IMR-90 (cell line): ENCODE data around the gene FAM83E. TPM values are rescaled to one million over a fixed set of nuclear protein-coding genes. Genes with fewer than 3 reads are reported as not detected.

Source experiments
- ATAC-seq: fragments of 200-7000 bp; cut with Tn5 transposase; 2 replicates; pipeline ENCODE4 v1.9.1; 2020; ENCODE audit warnings: low read depth, mild to moderate bottlenecking, moderate library complexity
- BruUV-seq: library from RNA; stranded (reverse); fragments of 400-500 nt; replicated peaks from 2 replicates; lab custom pipeline; 2021; lab: Mats Ljungman, UMichigan
- CTCF ChIA-PET: fragments of 300-600 bp; formaldehyde crosslinking; extraction: SDS; loops from one replicate; lab custom pipeline; 2021; ENCODE audit warnings: antibody characterized with exemption; lab: Yijun Ruan, JAX
- POLR2A ChIA-PET: fragments of 300-600 bp; sonication (Branson Sonifier 250); formaldehyde crosslinking; loops from one replicate; lab custom pipeline; 2022; ENCODE audit warnings: antibody characterized with exemption; ENCODE audit not compliant: unreplicated experiment; lab: Charles Lee
- DNase-seq: peaks from one replicate; pipeline ENCODE4 v3.0.0; 2013
- H2AFZ ChIP-seq: replicated peaks from 2 replicates; pipeline ENCODE3; 2013; ENCODE audit warnings: low read length, mild to moderate bottlenecking; ENCODE audit not compliant: poor library complexity
- H2AK5ac ChIP-seq: 2 replicates; pipeline ENCODE4 v1.6.1; 2013; ENCODE audit warnings: low read depth, low read length, inconsistent platforms
- H2AK9ac ChIP-seq: replicated peaks from 2 replicates; pipeline ENCODE3; 2013; ENCODE audit warnings: mild to moderate bottlenecking, low read depth, low read length, moderate library complexity; ENCODE audit not compliant: poor library complexity
- H2BK120ac ChIP-seq: 2 replicates; pipeline ENCODE4 v1.6.1; 2013; ENCODE audit warnings: low read depth, low read length, inconsistent platforms
- H2BK15ac ChIP-seq: 3 replicates; pipeline ENCODE4 v1.6.1; 2013; ENCODE audit warnings: low read depth, low read length, inconsistent platforms
- H2BK20ac ChIP-seq: 2 replicates; pipeline ENCODE4 v1.6.1; 2013; ENCODE audit warnings: low read depth, mild to moderate bottlenecking, inconsistent platforms, low read length, moderate library complexity
- H2BK5ac ChIP-seq: 2 replicates; pipeline ENCODE4 v1.6.1; 2013; ENCODE audit warnings: mild to moderate bottlenecking, low read depth, low read length, inconsistent platforms; ENCODE audit not compliant: poor library complexity, severe bottlenecking
- H3K14ac ChIP-seq: replicated peaks from 2 replicates; pipeline ENCODE4 v1.6.1; 2013; ENCODE audit warnings: low read depth, low read length, inconsistent platforms
- H3K18ac ChIP-seq: 2 replicates; pipeline ENCODE4 v1.6.1; 2013; ENCODE audit warnings: low read depth, low read length, control low read depth
- H3K23ac ChIP-seq: 2 replicates; pipeline ENCODE4 v1.6.1; 2013; ENCODE audit warnings: low read depth, low read length, inconsistent platforms
- H3K27ac ChIP-seq: 2 replicates; pipeline ENCODE4 v1.5.1; 2013; ENCODE audit warnings: mild to moderate bottlenecking, control low read depth, low read length; ENCODE audit not compliant: insufficient read depth
- H3K27me3 ChIP-seq: 2 replicates; pipeline ENCODE4 v1.6.1; 2013; ENCODE audit warnings: low read length; ENCODE audit not compliant: control insufficient read depth, insufficient read depth
- H3K36me3 ChIP-seq: 2 replicates; pipeline ENCODE4 v1.6.1; 2013; ENCODE audit warnings: low read length, mixed read lengths; ENCODE audit not compliant: control insufficient read depth, insufficient read depth
- H3K4ac ChIP-seq: 2 replicates; pipeline ENCODE4 v1.6.1; 2013; ENCODE audit warnings: low read depth, low read length, inconsistent platforms
- H3K4me1 ChIP-seq: 2 replicates; pipeline ENCODE4 v1.6.1; 2013; ENCODE audit warnings: low read length, mixed read lengths; ENCODE audit not compliant: control insufficient read depth, insufficient read depth
- H3K4me2 ChIP-seq: 2 replicates; pipeline ENCODE4 v1.6.1; 2013; ENCODE audit warnings: low read depth, mild to moderate bottlenecking, control low read depth, low read length, moderate library complexity
- H3K4me3 ChIP-seq: 2 replicates; pipeline ENCODE4 v1.5.1; 2013; ENCODE audit warnings: low read depth, mild to moderate bottlenecking, control low read depth, low read length, moderate library complexity; ENCODE audit not compliant: insufficient read depth
- H3K56ac ChIP-seq: 2 replicates; pipeline ENCODE4 v1.6.1; 2013; ENCODE audit warnings: low read length, inconsistent platforms; ENCODE audit not compliant: insufficient read depth; ENCODE audit errors: extremely low read depth
- H3K79me1 ChIP-seq, 2 experiments: 2 replicates each; pipeline ENCODE4 v1.6.1; 2013; ENCODE audit warnings: low read length in 2 of 2, inconsistent platforms in 1 of 2, low read depth in 1 of 2
- H3K9ac ChIP-seq: 2 replicates; pipeline ENCODE4 v1.6.1; 2013; ENCODE audit warnings: low read depth, low read length, control low read depth
- H3K9me1 ChIP-seq: 2 replicates; pipeline ENCODE4 v1.6.1; 2013; ENCODE audit warnings: low read length, inconsistent platforms; ENCODE audit not compliant: insufficient read depth
- H3K9me3 ChIP-seq: 2 replicates; pipeline ENCODE4 v1.6.1; 2013; ENCODE audit warnings: low read length; ENCODE audit not compliant: control insufficient read depth, insufficient read depth
- H4K20me1 ChIP-seq: 2 replicates; pipeline ENCODE4 v1.6.1; 2013; ENCODE audit warnings: low read length, inconsistent platforms; ENCODE audit not compliant: insufficient read depth
- H4K5ac ChIP-seq: 2 replicates; pipeline ENCODE4 v1.6.1; 2013; ENCODE audit warnings: mild to moderate bottlenecking, low read depth, low read length, control low read depth
- H4K8ac ChIP-seq, 2 experiments: 2 replicates each; pipeline ENCODE4 v1.6.1; 2013; ENCODE audit warnings: low read depth in 2 of 2, low read length in 2 of 2, control low read depth in 1 of 2, inconsistent platforms in 1 of 2
- H4K91ac ChIP-seq: 2 replicates; pipeline ENCODE4 v1.6.1; 2013; ENCODE audit warnings: low read depth, low read length, inconsistent platforms; ENCODE audit not compliant: insufficient read depth
- BHLHE40 ChIP-seq: fragments of 150-350 bp; IDR thresholded peaks from 2 replicates; pipeline ENCODE4 v1.6.1; 2016; ENCODE audit warnings: mild to moderate bottlenecking, low read depth, low read length
- CEBPB ChIP-seq: IDR thresholded peaks from 2 replicates; pipeline ENCODE4 v1.6.1; 2012; ENCODE audit warnings: low read depth, low read length, improper control_type of control experiment
- CTCF ChIP-seq: conservative IDR thresholded peaks from 2 replicates; pipeline ENCODE4 v1.5.1; 2012; ENCODE audit warnings: mild to moderate bottlenecking, low read depth, low read length, improper control_type of control experiment
- FOS ChIP-seq: fragments of 150-350 bp; IDR thresholded peaks from 2 replicates; pipeline ENCODE4 v1.6.1; 2016; ENCODE audit warnings: low read depth, low read length
- RCOR1 ChIP-seq: IDR thresholded peaks from 2 replicates; pipeline ENCODE4 v1.6.1; 2012; ENCODE audit warnings: mild to moderate bottlenecking, low read length, improper control_type of control experiment; ENCODE audit not compliant: insufficient replicate concordance
- WGBS, 2 experiments: methylation state at CpG; one replicate each; pipeline versions ENCODE4 v1.1.5 to v1.1.7; 2013; ENCODE audit warnings: missing lambda C conversion rate in 2 of 2; ENCODE audit not compliant: insufficient read length in 1 of 2; ENCODE audit errors: extremely low coverage in 2 of 2; 5-methylcytosine and 5-hydroxymethylcytosine counted together
- dilution Hi-C: fragments of 300-500 bp; cut with HindIII; formaldehyde crosslinking; loops from one replicate; pipeline ENCODE4 v1.14.3; 2018; ENCODE audit warnings: low sequenced_read_pairs; ENCODE audit not compliant: unreplicated experiment
- in situ Hi-C: fragments of 300-500 bp; cut with MboI; formaldehyde crosslinking; loops from 3 replicates; pipeline ENCODE4 v1.14.3; 2019; ENCODE audit warnings: low sequenced_read_pairs, inconsistent platforms, mixed read lengths
- intact Hi-C: fragments of 100-400 bp; cut with micrococcal nuclease; formaldehyde crosslinking; loops from 2 replicates; pipeline ENCODE4 v1.10.0; 2022
- polyA plus RNA-seq, 3 experiments: library from polyadenylated mRNA; depleted of rRNA; stranded (reverse); fragments of >200 nt; gene quantifications; 2 replicates each; pipeline ENCODE4 v1.2.3, GENCODE V29; 2012; ENCODE audit warnings: low replicate concordance in 1 of 3
- total RNA-seq: library from RNA; depleted of rRNA; stranded (reverse); fragments of >200 nt; gene quantifications from 2 replicates; pipeline ENCODE4 v1.2.3, GENCODE V29; 2012

Gene FAM83E
- total and polyA plus RNA-seq, 2 of the 4 experiments (the other 2 are of a cell fraction) = 0.05 to 0.36 TPM

GRCh38 chr19:48619692-48620585 lies 5.1 kb upstream of the FAM83E start:
- Histone ChIP-seq H4K5ac (peak overlapping the region; percentile 95), H3K27ac (peak overlapping the region; percentile 77), H4K20me1 (peaks cover 39% of the 10 kb centered on the region), H3K4ac (peak overlapping the region; percentile 96), H3K9ac (peak overlapping the region; percentile 89), H3K4me1 (peaks cover 13% of the 10 kb centered on the region), H2BK15ac (no peak overlapping the region; the same call in 2 of the 3 replicates), H2AK5ac (peak overlapping the region; percentile 93), H2BK120ac (peak overlapping the region; percentile 71), H3K4me3 (peak overlapping the region; percentile 66), H2BK20ac (no peak overlapping the region; the same call in none of the 2 replicates), H3K4me2 (peak overlapping the region; percentile 88), H3K27me3 (no peaks in the 10 kb centered on the region), H3K79me1 (peaks cover 16 to 65% of the 10 kb centered on the region in 2 experiments; a peak in 3 of 4 replicates), H3K18ac (peak overlapping the region; percentile 73), H2BK5ac (peak overlapping the region; percentile 83), H2AFZ (peak overlapping the region; percentile 94), H3K9me3 (no peaks in the 10 kb centered on the region), H3K56ac (peak overlapping the region; percentile 93), H4K91ac (peak overlapping the region; percentile 80), H3K9me1 (peaks cover 4% of the 10 kb centered on the region), H4K8ac (peak overlapping the region; percentile 85 to 97), H2AK9ac (peak overlapping the region; percentile 98), H3K23ac (peak overlapping the region; percentile 92), H3K14ac (peak overlapping the region; percentile 97), H3K36me3 (peaks cover 27% of the 10 kb centered on the region)
- ATAC-seq (no peak), DNase-seq (no peak)
- WGBS, 2 experiments = 0% methylated on average over 1 of the region's 6 CpGs; no CpG with 5 or more reads in 1 of the 2 experiments
- in situ Hi-C loops (no loop called here), dilution Hi-C loops (no loop called here), intact Hi-C loops (no loop called here)
- ChIA-PET POLR2A (interaction anchor here (0.6 kb wide), 1 partner anchor 1028 kb away, joined by 3 read pairs; no protein-coding TSS in a partner anchor), CTCF (no interaction called here)
- no TSS peak for BruUV-seq
- no peak for TF ChIP-seq FOS
- peak; percentile 92 for TF ChIP-seq RCOR1
- TF ChIP-seq CTCF = 0 out of 2 replicates have a peak, but pooled peaks have one; percentile 2
- no peak for TF ChIP-seq BHLHE40
- TF ChIP-seq CEBPB = peak; percentile 32; the same call in 1 of the 2 replicates
